Activated CD4-positive, alpha-beta T cell treated with anti-CD3 and anti-CD28 coated beads, Interleukin-2, amount 10 ng/mL, durations not matched to agents 24 days and 14 days (primary cell): ENCODE data around the gene TRPM5. TPM values are rescaled to one million over a fixed set of nuclear protein-coding genes. Genes with fewer than 3 reads are reported as not detected.

Experiments
- DNase-seq: peaks from one replicate; pipeline ENCODE4 v3.0.0; 2022
- H3K27ac Mint-ChIP-seq: one replicate; pipeline ENCODE4 v1.8.0; 2022; ENCODE audit warnings: mild to moderate bottlenecking, mixed read lengths
- H3K27me3 Mint-ChIP-seq: one replicate; pipeline ENCODE4 v1.8.0; 2022; ENCODE audit warnings: mixed read lengths
- H3K36me3 Mint-ChIP-seq: one replicate; pipeline ENCODE4 v1.8.0; 2022; ENCODE audit warnings: low read depth, mild to moderate bottlenecking, mixed read lengths
- H3K4me1 Mint-ChIP-seq: one replicate; pipeline ENCODE4 v1.8.0; 2021; ENCODE audit warnings: mixed read lengths
- H3K4me3 Mint-ChIP-seq: one replicate; pipeline ENCODE4 v1.8.0; 2022; ENCODE audit warnings: mild to moderate bottlenecking, moderate library complexity, mixed read lengths
- H3K9me3 Mint-ChIP-seq: one replicate; pipeline ENCODE4 v1.8.0; 2021; ENCODE audit warnings: mixed read lengths
- intact Hi-C: fragments of 100-400 bp; cut with micrococcal nuclease; formaldehyde crosslinking; loops from one replicate; pipeline ENCODE4 v1.15.1; 2023
- total RNA-seq: library from RNA; stranded (reverse); gene quantifications from 2 replicates; pipeline ENCODE4 v1.2.3, GENCODE V29; 2022

Gene TRPM5
- total RNA-seq, 1 donor from 2014 or later, result not detected

DNA sequence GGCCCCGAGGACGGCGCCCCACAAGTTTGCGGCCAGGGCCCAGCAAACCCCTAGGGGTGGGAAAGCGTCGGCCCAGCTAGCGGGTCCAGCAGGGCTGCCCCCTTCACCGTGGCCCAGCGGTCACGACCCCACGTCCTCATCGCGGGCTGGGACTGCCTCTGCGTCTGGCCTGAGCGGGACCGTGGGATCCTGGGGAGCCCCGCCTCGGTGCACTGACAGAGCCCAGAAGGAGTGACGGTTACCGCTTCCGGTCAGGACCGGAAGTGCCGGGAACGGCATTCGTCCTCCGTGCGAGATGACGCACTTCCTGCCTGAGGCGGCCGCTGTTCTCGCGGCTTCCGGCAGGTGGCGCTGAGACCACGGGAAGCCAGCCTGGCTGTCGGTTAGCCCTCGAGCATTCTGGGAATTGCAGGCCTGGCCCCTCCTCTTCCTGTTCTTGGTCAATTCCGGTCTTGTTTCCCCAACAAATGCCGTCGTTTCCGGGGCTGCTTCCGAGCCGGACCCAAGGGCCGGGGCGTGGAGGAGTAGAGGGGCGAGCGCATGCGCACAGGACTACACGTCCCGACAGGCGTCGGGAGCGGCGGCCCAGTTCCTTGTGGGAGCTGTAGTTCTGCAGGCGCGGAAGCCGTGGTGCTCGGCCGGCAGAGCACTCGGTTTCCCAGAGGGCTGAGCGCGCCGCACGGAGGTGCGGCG lies 44.1 kb downstream of the TRPM5 start, which contains the start of gene TSSC4:
TSS of gene TSSC4 (plus strand) at position 682 of the 693 bp plus-strand sequence. CDS start 1,884 bp downstream, outside the sequence.
- peak within 1 kb of the TSS; percentile 91 for H3K27ac Mint-ChIP-seq
- peak; percentile 100 for DNase-seq
- intact Hi-C loops, result loop anchor here (1.0 to 5.0 kb wide), 5 partner anchors 20 to 1397 kb away; partner anchors contain the start of genes CD81, LSP1, NUP98 and TRPM5
- no peaks in the 10 kb centered on the region for H3K9me3 Mint-ChIP-seq
- peaks cover 29% of the 10 kb centered on the region for H3K36me3 Mint-ChIP-seq
- H3K27me3 Mint-ChIP-seq, result peaks cover 2% of the 10 kb centered on the region
- peaks cover 11% of the 10 kb centered on the region for H3K4me1 Mint-ChIP-seq
- H3K4me3 Mint-ChIP-seq, result peak within 1 kb of the TSS; percentile 93

DNA sequence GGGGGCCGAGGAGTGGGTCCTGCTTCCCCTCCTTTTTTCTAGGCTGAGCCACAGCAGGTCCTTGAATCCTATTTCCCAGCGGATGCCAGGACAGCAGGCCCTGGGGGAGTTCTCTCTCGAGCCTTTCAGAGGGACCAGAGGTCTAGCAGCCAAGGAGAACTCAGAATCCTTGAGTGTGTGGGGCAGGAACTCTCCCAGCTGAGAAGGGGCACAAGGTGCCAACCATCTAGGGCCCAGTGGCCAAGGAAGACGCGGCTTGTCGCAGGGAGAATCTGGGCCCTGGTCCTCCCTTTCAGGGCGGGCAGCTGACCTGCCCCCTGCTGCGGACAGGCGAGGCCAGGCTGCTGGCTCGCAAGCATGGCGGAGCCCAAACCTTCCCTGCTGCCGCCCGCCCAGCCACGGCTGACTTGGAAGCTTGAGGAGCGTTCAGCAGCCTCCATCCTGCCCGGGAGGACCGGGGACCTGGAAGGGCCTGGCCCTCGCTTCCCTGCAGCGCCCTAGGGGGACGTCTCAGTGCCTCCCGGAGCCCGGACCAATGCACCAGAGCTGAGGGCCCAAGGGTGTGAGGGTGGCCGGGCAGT lies 44.7 kb downstream of the TRPM5 start:
- intact Hi-C loops, result loop anchor here (1.0 to 5.0 kb wide), 5 partner anchors 21 to 1398 kb away; partner anchors contain the start of genes CD81, LSP1, NUP98 and TRPM5
- Mint-ChIP-seq H3K27ac (peak overlapping the region; percentile 91), H3K4me3 (peak overlapping the region; percentile 93), H3K36me3 (peaks cover 29% of the 10 kb centered on the region), H3K4me1 (peaks cover 11% of the 10 kb centered on the region), H3K9me3 (no peaks in the 10 kb centered on the region), H3K27me3 (peaks cover 2% of the 10 kb centered on the region)
- peak; percentile 70 for DNase-seq

DNA sequence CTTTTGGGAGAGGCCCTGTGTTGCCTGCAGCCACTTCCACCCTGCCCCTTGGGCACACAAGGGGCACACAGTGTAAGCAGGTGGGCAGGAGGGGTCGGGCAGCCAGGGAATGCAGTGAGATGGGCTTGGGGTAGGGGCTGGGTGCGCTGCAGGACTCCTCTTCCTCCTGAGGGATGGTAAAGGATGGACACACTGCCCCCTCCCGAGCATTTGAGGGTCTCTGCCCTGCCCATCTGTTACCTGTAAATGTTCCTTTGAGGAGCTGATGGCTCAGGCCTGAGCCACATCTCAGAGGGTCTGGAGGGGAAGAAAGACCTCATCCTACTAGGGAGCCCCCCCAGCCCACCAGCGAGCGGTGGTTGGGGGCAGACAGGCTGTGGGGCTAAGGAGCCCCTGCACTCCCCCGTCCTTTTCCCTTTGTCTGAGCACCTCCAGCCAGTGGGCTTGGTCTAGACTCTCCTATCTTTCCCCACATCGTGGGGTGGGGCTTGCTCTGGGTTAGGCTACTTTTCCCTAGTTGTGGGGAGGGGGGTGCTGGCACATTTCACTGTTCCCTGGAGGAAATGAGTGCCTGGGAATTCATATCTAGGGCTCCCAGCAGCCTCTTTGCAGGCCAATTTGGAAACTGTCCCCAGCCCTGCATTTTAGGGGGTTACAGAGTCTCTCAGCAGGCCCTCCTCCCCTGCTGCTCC lies 45.5 kb downstream of the TRPM5 start:
- H3K36me3 Mint-ChIP-seq, result peaks cover 27% of the 10 kb centered on the region
- H3K4me1 Mint-ChIP-seq, result peaks cover 11% of the 10 kb centered on the region
- peak overlapping the region; percentile 93 for H3K4me3 Mint-ChIP-seq
- intact Hi-C loops, result no loop called here
- no peaks in the 10 kb centered on the region for H3K9me3 Mint-ChIP-seq
- H3K27ac Mint-ChIP-seq, result peak overlapping the region; percentile 91
- H3K27me3 Mint-ChIP-seq, result peaks cover 2% of the 10 kb centered on the region
- DNase-seq, result no peak

DNA sequence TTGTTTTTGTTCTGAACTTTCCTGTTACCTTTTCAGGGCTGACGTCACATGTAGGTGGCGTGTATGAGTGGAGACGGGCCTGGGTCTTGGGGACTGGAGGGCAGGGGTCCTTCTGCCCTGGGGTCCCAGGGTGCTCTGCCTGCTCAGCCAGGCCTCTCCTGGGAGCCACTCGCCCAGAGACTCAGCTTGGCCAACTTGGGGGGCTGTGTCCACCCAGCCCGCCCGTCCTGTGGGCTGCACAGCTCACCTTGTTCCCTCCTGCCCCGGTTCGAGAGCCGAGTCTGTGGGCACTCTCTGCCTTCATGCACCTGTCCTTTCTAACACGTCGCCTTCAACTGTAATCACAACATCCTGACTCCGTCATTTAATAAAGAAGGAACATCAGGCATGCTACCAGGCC lies 47.3 kb downstream of the TRPM5 start:
- Mint-ChIP-seq H3K9me3 (no peaks in the 10 kb centered on the region), H3K36me3 (peaks cover 15% of the 10 kb centered on the region), H3K27me3 (peaks cover 2% of the 10 kb centered on the region), H3K4me1 (peaks cover 8% of the 10 kb centered on the region), H3K27ac (no peak overlapping the region), H3K4me3 (no peak overlapping the region)
- no peak for DNase-seq
- intact Hi-C loops, result no loop called here

DNA sequence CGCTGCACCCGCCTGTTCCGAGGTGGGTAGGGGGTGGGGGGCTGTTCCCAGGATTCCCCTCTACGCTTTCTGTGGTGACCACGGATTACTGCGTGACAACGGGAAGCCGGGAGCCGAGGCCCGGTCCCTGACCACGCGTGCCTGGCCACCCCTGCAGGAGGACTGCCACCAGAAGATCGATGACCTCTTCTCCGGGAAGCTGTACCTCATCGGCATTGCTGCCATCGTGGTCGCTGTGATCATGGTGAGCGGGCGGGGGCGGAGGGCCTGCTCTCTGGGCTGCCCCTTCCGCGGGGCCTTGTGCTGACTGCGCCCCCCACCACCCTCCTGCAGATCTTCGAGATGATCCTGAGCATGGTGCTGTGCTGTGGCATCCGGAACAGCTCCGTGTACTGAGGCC lies 47.8 kb downstream of the TRPM5 start:
- Mint-ChIP-seq H3K36me3 (peaks cover 14% of the 10 kb centered on the region), H3K27ac (no peak overlapping the region), H3K4me3 (no peak overlapping the region), H3K4me1 (peaks cover 7% of the 10 kb centered on the region), H3K9me3 (no peaks in the 10 kb centered on the region), H3K27me3 (peaks cover 2% of the 10 kb centered on the region)
- no peak for DNase-seq
- intact Hi-C loops, result no loop called here

DNA sequence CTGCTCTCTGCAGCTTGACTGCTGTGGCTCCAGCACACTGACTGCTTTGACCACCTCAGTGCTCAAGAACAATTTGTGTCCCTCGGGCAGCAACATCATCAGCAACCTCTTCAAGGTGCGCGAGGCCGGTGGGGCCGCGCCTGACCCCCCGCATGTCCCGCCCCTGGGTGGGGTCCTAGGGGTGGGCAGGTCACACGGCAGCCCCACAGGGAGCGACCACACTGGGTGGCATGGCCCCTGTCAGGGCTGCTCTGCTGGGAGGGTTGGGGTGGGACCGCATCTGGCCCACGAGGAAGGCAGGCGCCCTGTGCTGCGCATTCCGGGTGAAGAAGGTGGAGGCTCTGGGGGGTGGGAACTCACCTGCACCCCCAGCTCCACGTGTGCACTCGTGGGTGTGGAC lies 48.5 kb downstream of the TRPM5 start:
- H3K9me3 Mint-ChIP-seq, result no peaks in the 10 kb centered on the region
- no peak for DNase-seq
- peaks cover 5% of the 10 kb centered on the region for H3K4me1 Mint-ChIP-seq
- H3K36me3 Mint-ChIP-seq, result peaks cover 12% of the 10 kb centered on the region
- intact Hi-C loops, result no loop called here
- no peak overlapping the region for H3K4me3 Mint-ChIP-seq
- no peak overlapping the region for H3K27ac Mint-ChIP-seq
- peaks cover 2% of the 10 kb centered on the region for H3K27me3 Mint-ChIP-seq

DNA sequence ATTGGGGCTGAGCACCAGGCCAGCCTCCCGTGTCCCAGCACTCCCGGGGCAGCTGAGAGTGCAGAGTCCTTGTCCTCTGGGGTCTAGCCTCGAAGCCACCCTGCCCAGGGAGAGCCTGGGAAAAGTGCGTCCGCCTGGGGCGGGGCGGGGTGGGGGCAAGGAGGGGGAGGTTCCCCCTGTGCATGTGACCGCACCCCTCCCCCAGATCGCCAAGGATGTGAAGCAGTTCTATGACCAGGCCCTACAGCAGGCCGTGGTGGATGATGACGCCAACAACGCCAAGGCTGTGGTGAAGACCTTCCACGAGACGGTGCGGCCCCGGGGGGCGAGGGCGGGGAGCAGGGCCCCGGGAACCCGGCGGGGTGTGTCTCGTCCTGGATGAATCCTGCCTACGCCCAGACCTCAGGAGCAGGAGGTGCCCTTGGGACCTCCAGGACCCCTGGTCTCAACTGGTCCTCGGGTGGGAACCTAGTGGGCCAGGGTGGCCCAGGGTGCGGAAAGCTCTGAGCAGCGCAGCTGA lies 49.0 kb downstream of the TRPM5 start:
- Mint-ChIP-seq H3K4me3 (no peak overlapping the region), H3K36me3 (peaks cover 12% of the 10 kb centered on the region), H3K27me3 (no peaks in the 10 kb centered on the region), H3K4me1 (peaks cover 3% of the 10 kb centered on the region), H3K9me3 (no peaks in the 10 kb centered on the region), H3K27ac (no peak overlapping the region)
- DNase-seq, result no peak
- intact Hi-C loops, result no loop called here

DNA sequence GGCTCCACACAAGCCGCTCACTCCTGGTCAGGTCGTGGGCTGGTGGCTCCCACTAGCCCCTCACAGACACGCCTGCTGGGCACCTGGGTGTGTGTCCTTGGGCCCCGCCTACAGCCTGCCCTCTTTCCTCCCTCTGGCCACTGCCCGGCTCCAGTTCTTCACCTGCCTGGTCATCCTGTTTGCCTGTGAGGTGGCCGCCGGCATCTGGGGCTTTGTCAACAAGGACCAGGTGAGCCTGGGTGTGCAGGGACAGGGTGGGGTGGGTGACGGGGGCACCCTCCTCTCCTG lies 49.6 kb downstream of the TRPM5 start:
- H3K36me3 Mint-ChIP-seq, result peaks cover 12% of the 10 kb centered on the region
- H3K4me3 Mint-ChIP-seq, result no peak overlapping the region
- DNase-seq, result no peak
- peaks cover 5% of the 10 kb centered on the region for H3K4me1 Mint-ChIP-seq
- no peaks in the 10 kb centered on the region for H3K27me3 Mint-ChIP-seq
- intact Hi-C loops, result no loop called here
- H3K9me3 Mint-ChIP-seq, result no peaks in the 10 kb centered on the region
- H3K27ac Mint-ChIP-seq, result peak overlapping the region; percentile 41

Other genes starting within 250 kb of the TRPM5 start
- gene ASCL2, start 173.9 kb downstream of the TRPM5 start, total RNA-seq, result 0.62 and 0.96 TPM in 2 replicates
- gene C11orf21, start 142.6 kb downstream of the TRPM5 start, total RNA-seq, result 2.4 and 2.6 TPM in 2 replicates
- 2.4 and 2.6 TPM in 2 replicates for gene TSPAN32, start 142.5 kb downstream of the TRPM5 start, total RNA-seq
- 224 and 225 TPM in 2 replicates for gene CD81, start 67.2 kb downstream of the TRPM5 start, total RNA-seq
- 61.8 and 62.9 TPM in 2 replicates for gene TSSC4, start 43.8 kb downstream of the TRPM5 start, total RNA-seq
- gene KCNQ1, start 494 bp upstream of the TRPM5 start, total RNA-seq, result 6.4 TPM in 2 replicates